ENCODE data around the gene BLOC1S5.

GRCh38 chr6:8110117-8110721 lies 46.0 kb upstream of the BLOC1S5 start:
- TF ChIP-seq CTCF (IDR thresholded peaks at IDR 0.05): no peak
- TF ChIP-seq POLR2A (IDR thresholded peaks at IDR 0.05): no peak
